ENCODE results near the gene PCSK6.

PCSK6 gene

DNA sequence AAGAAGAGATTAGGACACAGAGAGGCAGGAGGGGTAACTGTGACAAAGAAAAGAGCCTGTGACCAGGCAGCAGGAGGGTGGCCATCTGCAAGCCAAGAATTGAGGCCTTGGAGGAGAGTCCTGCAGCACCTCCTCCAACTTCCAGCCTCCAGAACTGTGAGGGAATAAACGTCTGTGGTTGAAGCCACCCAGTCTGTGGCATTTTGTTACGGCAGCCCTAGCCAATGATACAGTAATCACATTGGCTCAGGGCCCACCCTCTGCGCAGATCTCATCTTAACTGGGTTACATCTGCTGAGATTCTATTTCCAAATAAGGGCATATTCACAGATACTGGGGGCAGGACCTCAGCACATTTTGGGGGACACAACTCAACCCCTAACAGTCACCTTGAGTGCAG, 223.5 kb downstream of the PCSK6 start:
- DNase-seq, result no peak

DNA sequence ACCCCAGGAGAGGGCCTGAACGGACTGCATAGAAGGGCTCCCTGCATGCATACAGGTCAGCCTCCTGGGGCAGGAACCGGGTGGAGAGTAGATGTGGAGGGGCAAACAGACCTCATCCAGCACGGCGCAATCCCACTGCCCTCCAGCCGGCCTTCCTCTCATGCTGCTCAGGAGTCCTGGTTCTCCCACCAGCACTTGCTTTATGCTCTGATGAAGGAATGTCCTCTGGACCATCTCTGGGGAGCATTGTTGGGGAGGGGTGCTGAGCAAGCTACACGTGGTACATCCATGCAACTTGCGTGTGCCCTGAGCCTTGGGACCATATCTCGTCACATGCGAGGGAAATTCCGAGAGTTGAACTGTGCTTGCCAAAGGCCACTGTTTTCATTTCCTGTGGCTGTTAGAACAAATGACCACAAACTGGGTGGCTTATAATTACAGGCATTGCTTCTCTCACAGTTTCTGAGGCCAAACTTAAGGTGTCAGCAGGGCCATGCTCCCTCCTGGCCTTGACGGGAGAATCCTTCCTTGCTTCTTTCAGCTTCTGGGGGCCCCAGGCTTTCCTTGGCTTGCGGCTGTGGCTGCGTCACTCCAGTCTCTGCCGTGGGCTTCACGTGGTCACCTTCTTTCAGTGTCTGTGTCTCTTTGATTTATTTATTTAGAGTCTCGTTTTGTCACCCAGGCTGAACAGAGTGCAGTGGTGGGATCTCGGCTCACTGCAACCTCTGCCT, 224.4 kb downstream of the PCSK6 start:
- DNase-seq, result no peak

DNA sequence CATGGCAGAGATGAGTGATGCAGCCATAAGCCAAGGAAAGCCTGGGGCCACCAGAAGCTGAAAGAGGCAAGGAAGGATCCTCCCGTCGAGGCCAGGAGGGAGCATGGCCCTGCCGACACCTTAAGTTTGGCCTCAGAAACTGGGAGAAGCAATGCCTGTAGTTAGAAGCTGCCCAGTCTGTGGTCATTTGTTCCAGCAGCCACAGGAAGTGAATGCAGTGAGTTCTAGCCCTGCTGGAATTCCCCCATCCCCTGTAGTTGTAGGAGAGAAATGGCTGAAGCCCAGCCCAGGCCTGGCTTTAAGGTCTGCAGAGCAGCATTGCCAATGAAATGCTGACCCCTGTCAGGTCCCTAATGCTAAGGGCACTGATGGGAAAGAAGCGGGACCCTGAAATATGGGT, 225.5 kb downstream of the PCSK6 start:
- DNase-seq, result no peak

DNA sequence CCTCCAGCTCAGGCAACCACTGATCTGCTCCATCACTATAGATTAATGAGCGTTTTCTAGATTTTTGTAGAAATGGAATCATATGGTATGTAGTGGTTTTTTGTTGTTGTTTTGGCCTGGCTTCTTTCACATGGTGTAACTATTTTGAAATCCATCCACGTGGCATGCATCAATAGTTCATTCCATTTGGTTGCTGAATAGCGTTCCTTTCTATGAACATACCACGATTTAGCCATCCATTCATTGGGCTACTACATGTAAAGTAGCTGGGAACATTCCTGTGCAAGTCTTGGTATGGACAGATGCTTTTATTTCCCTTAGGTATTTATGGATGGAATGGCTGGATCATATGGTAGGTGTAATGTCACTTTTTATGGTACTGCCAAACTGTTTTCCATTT, 227.0 kb downstream of the PCSK6 start:
- no peak for DNase-seq

DNA sequence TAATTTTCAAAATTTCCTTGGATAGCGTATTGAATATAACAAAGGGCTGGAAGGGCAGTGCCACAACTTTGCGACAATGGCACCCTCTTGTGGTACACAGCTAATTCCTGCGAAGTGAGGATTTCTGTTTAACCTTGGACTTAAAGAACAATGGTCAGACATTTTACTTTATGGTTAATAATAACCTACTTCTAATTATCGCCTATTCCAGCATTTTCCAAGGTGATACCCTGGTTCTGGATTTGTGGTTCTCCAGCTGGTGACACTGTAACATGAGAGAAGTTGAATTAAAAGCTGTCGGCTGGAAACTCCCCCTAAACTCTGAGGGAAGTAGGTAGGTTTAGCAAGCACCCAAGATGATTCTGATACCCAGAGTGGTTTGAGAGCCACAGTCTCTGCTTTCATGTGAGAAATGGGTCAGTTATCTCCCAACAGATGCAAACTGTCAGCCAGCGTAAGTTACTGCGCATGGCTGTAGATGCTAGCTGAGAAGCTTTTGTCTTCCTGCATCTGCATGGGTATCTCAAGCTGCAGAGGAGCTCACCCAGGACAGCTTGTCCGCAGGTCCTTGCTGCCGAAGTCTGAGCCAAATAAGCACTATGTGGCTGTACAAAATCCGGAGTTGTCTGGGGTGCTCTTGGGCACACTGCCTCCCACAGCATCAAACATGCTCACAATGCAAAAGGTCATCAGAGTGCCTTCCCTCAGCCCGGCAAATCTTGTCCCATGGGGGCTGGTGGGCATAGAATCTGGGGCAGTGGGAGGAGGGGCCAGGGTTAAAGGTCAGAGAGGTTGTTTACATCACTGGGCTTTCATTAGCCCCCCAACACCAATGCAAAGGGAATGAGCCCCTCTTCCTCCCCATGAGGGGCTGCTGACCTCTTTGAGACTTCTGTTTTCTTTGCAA, 231.0 kb downstream of the PCSK6 start:
- DNase-seq, result peak; percentile 69 to 80

DNA sequence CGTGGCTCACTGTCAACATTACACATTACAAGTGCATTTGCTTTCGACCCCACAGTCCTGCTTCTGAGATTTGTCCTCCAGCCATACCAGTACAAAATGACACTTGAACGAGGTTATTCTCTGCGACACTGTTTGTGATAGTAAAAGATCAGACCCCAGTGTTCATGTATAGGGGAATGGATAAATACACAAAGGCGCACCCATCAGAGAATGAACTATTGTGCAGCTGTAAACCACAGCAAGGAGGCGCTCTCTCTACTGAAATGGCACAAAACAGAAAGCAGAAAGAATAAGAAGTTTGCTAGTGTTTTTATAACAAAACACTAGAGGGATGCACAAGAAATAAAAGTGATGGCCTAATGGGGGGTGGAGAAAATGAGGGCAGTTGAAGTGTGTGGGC, 232.8 kb downstream of the PCSK6 start:
- DNase-seq, result peak in 1 of 2 experiments; percentile 1

DNA sequence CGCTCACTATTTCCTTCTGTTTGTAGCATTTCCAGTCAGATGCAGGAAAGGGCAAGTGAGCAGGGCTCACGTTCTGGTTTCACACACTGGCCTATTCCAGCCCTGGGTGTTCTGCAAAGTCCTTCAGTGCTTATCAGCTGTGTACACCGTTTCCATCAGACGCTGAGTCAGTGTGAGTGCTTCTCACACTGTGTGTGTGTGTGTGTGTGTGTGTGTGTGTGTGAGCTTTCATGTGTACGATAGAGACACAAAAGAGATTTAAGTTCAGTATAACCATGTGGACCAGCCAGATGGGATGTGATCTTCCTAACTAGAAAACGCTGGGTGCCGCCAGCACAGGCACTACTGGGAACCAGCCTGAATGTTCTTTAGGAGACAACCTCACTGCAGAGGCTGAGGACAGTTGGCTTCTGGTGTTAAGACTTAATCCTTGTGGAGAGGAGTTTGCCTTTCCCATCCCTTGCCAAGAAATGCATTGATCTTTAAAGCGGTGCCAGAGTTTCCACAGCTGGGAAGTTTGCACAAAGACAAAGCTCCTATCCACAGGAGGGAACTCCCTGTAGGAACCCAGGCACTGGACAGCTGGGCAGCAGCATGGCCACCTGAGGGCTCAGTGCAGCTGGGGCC, 233.8 kb downstream of the PCSK6 start:
- DNase-seq, result no peak

DNA sequence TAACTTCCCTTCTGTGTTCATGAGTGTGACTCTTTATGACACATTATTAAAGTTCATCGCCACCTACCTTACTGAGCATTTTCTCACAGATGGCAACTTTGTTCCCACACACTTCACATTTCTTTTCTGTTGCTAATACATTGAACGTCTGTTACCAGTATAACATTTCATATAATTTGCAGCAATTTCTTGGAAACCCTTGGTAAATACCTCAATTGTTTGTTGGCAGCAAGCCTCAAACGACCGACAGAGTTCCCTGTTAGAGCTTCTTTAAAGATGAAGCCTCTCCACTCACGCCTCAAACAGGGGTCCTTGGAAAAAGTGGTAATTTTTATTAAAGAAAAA, 234.5 kb downstream of the PCSK6 start:
- DNase-seq, result no peak

DNA sequence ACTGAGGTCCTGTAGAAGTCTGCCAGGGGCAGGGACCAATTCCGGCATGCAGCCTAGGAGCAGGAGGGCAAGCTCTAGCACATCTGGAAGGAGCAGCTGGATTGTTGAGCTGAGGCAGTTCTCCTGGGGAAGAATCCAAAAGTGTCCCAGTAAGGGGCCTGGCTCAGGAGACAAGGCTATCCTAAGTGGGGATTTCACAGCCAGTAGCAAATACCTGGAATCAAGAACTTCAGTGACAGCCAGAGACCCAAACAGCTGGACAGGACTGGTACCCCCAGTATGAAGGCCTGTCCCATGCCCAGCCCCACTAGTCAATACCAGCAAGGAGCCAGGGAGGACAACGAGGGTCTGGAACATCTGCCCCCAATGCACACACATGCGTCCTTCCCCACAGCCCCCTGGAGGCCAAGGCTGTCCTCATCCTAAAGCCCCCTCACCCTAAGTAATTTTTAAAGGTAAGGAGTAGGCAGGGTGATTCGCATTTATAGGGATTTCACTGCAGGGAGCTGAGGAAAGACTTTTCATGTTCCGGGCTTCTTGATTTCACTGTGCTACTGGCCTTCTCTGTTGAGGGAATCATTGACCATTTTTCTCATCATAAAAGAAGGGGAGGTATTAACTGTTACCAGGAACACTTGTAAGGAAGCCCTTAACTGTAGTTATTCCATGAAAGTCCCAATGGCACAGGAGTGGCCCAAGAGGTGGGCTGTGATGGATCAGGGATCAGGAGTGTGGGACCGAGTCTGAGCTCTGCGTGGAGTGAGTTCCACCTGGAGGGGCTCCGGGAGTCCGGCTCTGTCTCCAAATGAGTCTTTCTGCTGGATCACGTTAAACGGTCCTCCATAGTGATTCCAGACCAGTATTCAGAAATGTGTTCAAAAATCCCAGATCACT, 235.1 kb downstream of the PCSK6 start:
- no peak for DNase-seq

All from NCI-H2081 (cell line).